ENCODE data around the gene NHEJ1.
A peak's percentile ranks its signal among the peaks of the same experiment; 100 is the strongest.

NHEJ1 gene

GRCh38 chr2:219030177-219030940 lies 130.3 kb downstream of the NHEJ1 start:
- Histone ChIP-seq H3K27me3 (replicated peaks; ENCODE audit: control insufficient read depth, insufficient read depth, low read length) (no peaks in the 10 kb centered on the region), H3K4me3 (replicated peaks; ENCODE audit: low read depth, low read length) (no peak overlapping the region), H3K36me3 (ENCODE audit: control insufficient read depth, insufficient read depth, low read length) (no peaks in the 10 kb centered on the region)
- no peak for TF ChIP-seq CTCF (IDR thresholded peaks at IDR 0.05; ENCODE audit: insufficient read depth, low read length, poor library complexity, severe bottlenecking)
- DNase-seq (ENCODE audit: extremely low read depth, insufficient read length) = no peak

- no peaks in the 10 kb centered on the region for H3K36me3 ChIP-seq (ENCODE audit: control insufficient read depth, insufficient read depth, low read length)
- DNase-seq (ENCODE audit: extremely low read depth, insufficient read length) = peak; percentile 46
- no peaks in the 10 kb centered on the region for H3K27me3 ChIP-seq (replicated peaks; ENCODE audit: control insufficient read depth, insufficient read depth, low read length)
- H3K4me3 ChIP-seq (replicated peaks; ENCODE audit: low read depth, low read length) = no peak overlapping the region
- TF ChIP-seq CTCF (IDR thresholded peaks at IDR 0.05; ENCODE audit: insufficient read depth, low read length, poor library complexity, severe bottlenecking) = peak; percentile 97
These were observed 130.8 kb downstream of the NHEJ1 start for GRCh38 chr2:219029829-219030165.

GRCh38 chr2:219028996-219029828 lies 131.4 kb downstream of the NHEJ1 start:
- no peaks in the 10 kb centered on the region for H3K27me3 ChIP-seq (replicated peaks; ENCODE audit: control insufficient read depth, insufficient read depth, low read length)
- no peak for DNase-seq (ENCODE audit: extremely low read depth, insufficient read length)
- no peaks in the 10 kb centered on the region for H3K36me3 ChIP-seq (ENCODE audit: control insufficient read depth, insufficient read depth, low read length)
- no peak overlapping the region for H3K4me3 ChIP-seq (replicated peaks; ENCODE audit: low read depth, low read length)
- TF ChIP-seq CTCF (IDR thresholded peaks at IDR 0.05; ENCODE audit: insufficient read depth, low read length, poor library complexity, severe bottlenecking) = no peak

GRCh38 chr2:219028141-219028540 lies 132.5 kb downstream of the NHEJ1 start:
- Histone ChIP-seq H3K27me3 (replicated peaks; ENCODE audit: control insufficient read depth, insufficient read depth, low read length) (no peaks in the 10 kb centered on the region), H3K4me3 (replicated peaks; ENCODE audit: low read depth, low read length) (no peak overlapping the region), H3K36me3 (ENCODE audit: control insufficient read depth, insufficient read depth, low read length) (no peaks in the 10 kb centered on the region)
- TF ChIP-seq CTCF (IDR thresholded peaks at IDR 0.05; ENCODE audit: insufficient read depth, low read length, poor library complexity, severe bottlenecking) = no peak
- no peak for DNase-seq (ENCODE audit: extremely low read depth, insufficient read length)

- H3K27me3 ChIP-seq (replicated peaks; ENCODE audit: control insufficient read depth, insufficient read depth, low read length) = no peaks in the 10 kb centered on the region
- DNase-seq (ENCODE audit: extremely low read depth, insufficient read length) = no peak
- H3K36me3 ChIP-seq (ENCODE audit: control insufficient read depth, insufficient read depth, low read length) = no peaks in the 10 kb centered on the region
- no peak overlapping the region for H3K4me3 ChIP-seq (replicated peaks; ENCODE audit: low read depth, low read length)
- TF ChIP-seq CTCF (IDR thresholded peaks at IDR 0.05; ENCODE audit: insufficient read depth, low read length, poor library complexity, severe bottlenecking) = no peak
These were observed 133.0 kb downstream of the NHEJ1 start for GRCh38 chr2:219027511-219028055.

Measured in GM06990 (cell line).